PC-9 (cell line): ENCODE results near the gene PCNX1. TPM values are rescaled to one million over a fixed set of nuclear protein-coding genes. Genes with fewer than 3 reads are reported as not detected.

Source experiments
- BruUV-seq: library from RNA; stranded (reverse); fragments of 400-500 nt; replicated peaks from 2 replicates; lab custom pipeline; 2021; lab: Mats Ljungman, UMichigan
- CTCF ChIA-PET: fragments of 300-600 bp; sonication (Branson Sonifier 250); formaldehyde crosslinking; loops from one replicate; lab custom pipeline; 2022; ENCODE audit warnings: antibody characterized with exemption; lab: Charles Lee
- POLR2A ChIA-PET: fragments of 300-600 bp; sonication (Branson Sonifier 250); formaldehyde crosslinking; loops from one replicate; lab custom pipeline; 2022; ENCODE audit warnings: antibody characterized with exemption; ENCODE audit not compliant: unreplicated experiment; lab: Charles Lee
- DNase-seq, 2 experiments: peaks; one replicate each; pipeline versions ENCODE4 v3.0.0 to v3.0.0-alpha.2; 2015 to 2022; ENCODE audit warnings: mixed read lengths in 1 of 2
- H2AFZ ChIP-seq: fragments of 200-600 bp; sonication (generic); 2 replicates; pipeline ENCODE4 v1.8.1; 2017; ENCODE audit warnings: antibody characterized with exemption
- H3F3A ChIP-seq: fragments of 200-600 bp; sonication (generic); 2 replicates; pipeline ENCODE4 v1.8.1; 2017; ENCODE audit warnings: antibody characterized with exemption, mild to moderate bottlenecking, low read depth; ENCODE audit not compliant: insufficient read depth
- H3K27ac ChIP-seq: fragments of 200-600 bp; sonication (generic); 2 replicates; pipeline ENCODE4 v1.6.1; 2016; ENCODE audit warnings: mixed run types
- H3K27me3 ChIP-seq: fragments of 200-600 bp; sonication (generic); 2 replicates; pipeline ENCODE4 v1.6.1; 2016; ENCODE audit warnings: low read depth, mixed run types; ENCODE audit not compliant: insufficient read depth
- H3K36me3 ChIP-seq: fragments of 200-600 bp; sonication (generic); 2 replicates; pipeline ENCODE4 v1.6.1; 2016; ENCODE audit warnings: low read depth, mixed run types
- H3K4me1 ChIP-seq: fragments of 200-600 bp; sonication (generic); replicated peaks from 2 replicates; pipeline ENCODE4 v1.6.1; 2016; ENCODE audit warnings: mixed run types; ENCODE audit not compliant: insufficient read depth
- H3K4me2 ChIP-seq: fragments of 200-600 bp; sonication (generic); 2 replicates; pipeline ENCODE4 v1.6.1; 2017; ENCODE audit warnings: mixed run types
- H3K4me3 ChIP-seq: fragments of 200-600 bp; sonication (generic); 2 replicates; pipeline ENCODE4 v1.6.1; 2016; ENCODE audit warnings: mixed run types
- H3K79me2 ChIP-seq: fragments of 200-600 bp; sonication (generic); 2 replicates; pipeline ENCODE4 v1.6.1; 2017; ENCODE audit warnings: low read depth, mixed run types
- H3K9me2 ChIP-seq: fragments of 200-600 bp; sonication (generic); 2 replicates; pipeline ENCODE4 v1.8.1; 2017; ENCODE audit warnings: mild to moderate bottlenecking; ENCODE audit not compliant: insufficient read depth
- H3K9me3 ChIP-seq: fragments of 200-600 bp; sonication (generic); 2 replicates; pipeline ENCODE4 v1.8.1; 2016; ENCODE audit warnings: low read depth; ENCODE audit not compliant: insufficient read depth
- H4K20me1 ChIP-seq: fragments of 200-600 bp; sonication (generic); 2 replicates; pipeline ENCODE4 v1.8.1; 2017; ENCODE audit not compliant: insufficient read depth
- EZH2 ChIP-seq: fragments of 200-600 bp; sonication (generic); IDR thresholded peaks from 2 replicates; pipeline ENCODE4 v1.8.0; 2017; ENCODE audit warnings: antibody characterized with exemption, low read depth
- intact Hi-C: fragments of 100-400 bp; cut with micrococcal nuclease; formaldehyde crosslinking; loops from one replicate; pipeline ENCODE4 v1.10.0; 2022; ENCODE audit not compliant: unreplicated experiment
- total RNA-seq: library from RNA; stranded (reverse); gene quantifications from 2 replicates; pipeline ENCODE4 v1.2.3, GENCODE V29; 2021
- TF ChIP-seq, protein P1 (sequence below): fragments of 200-600 bp; sonication (generic); conservative IDR thresholded peaks from 2 replicates; pipeline ENCODE4 v1.6.1; 2017; ENCODE audit warnings: mixed run types, antibody characterized with exemption, mild to moderate bottlenecking, moderate library complexity

The PCNX1 gene
- total RNA-seq, 1 experiment from 2014 or later = 37.6 TPM

DNA sequence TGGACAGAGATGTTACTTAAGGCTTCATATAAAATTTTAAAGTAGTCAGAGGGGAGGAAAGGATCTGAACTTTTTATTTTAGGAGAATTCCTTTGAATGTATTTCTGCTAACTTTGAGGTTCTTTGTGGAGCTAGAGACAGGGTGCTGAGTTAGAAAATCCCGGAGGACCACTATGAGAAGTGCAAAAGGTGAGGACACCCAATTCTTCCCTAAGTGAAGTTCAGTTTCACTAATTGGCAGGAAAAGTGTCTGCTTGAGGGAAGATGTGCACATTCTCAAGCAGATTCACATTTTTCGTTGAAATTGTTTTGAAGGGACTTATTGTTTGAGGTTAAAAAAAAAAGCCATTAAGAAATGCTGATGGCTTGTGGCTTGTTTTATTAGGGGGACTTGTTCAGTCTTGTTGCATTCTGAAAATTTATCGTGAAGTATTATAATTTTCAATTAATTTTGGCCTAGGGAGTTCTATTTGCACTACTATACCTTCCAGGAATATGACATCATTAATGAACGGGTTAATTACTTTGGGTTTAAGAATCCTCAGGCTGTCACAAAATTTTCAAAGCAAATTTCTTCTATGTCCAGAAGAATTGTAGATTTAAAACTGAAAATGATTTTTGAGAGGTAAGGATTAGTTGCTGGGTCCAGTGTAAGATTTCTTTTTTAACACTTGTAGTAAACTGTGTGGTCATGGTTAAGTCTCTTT lies 1.8 kb downstream of the PCNX1 start:
- Histone ChIP-seq H3K9me2 (no peaks in the 10 kb centered on the region), H3K9me3 (no peaks in the 10 kb centered on the region), H3K4me2 (peak overlapping the region; percentile 79), H3K27me3 (no peaks in the 10 kb centered on the region), H3K36me3 (no peaks in the 10 kb centered on the region), H3K27ac (no peak overlapping the region), H3K4me1 (peaks cover 15% of the 10 kb centered on the region), H4K20me1 (peaks cover 19% of the 10 kb centered on the region), H2AFZ (peak overlapping the region; percentile 91; the same call in 1 of the 2 replicates), H3K79me2 (peaks cover 60% of the 10 kb centered on the region), H3K4me3 (peak overlapping the region; percentile 68), H3F3A (peaks cover 6% of the 10 kb centered on the region; the same call in 1 of the 2 replicates)
- intact Hi-C loops = loop anchor here (5.0 kb wide), 1 partner anchor 307 kb away; the partner anchor contains the start of gene MED6
- no peak for DNase-seq
- TF ChIP-seq, protein P1, sequence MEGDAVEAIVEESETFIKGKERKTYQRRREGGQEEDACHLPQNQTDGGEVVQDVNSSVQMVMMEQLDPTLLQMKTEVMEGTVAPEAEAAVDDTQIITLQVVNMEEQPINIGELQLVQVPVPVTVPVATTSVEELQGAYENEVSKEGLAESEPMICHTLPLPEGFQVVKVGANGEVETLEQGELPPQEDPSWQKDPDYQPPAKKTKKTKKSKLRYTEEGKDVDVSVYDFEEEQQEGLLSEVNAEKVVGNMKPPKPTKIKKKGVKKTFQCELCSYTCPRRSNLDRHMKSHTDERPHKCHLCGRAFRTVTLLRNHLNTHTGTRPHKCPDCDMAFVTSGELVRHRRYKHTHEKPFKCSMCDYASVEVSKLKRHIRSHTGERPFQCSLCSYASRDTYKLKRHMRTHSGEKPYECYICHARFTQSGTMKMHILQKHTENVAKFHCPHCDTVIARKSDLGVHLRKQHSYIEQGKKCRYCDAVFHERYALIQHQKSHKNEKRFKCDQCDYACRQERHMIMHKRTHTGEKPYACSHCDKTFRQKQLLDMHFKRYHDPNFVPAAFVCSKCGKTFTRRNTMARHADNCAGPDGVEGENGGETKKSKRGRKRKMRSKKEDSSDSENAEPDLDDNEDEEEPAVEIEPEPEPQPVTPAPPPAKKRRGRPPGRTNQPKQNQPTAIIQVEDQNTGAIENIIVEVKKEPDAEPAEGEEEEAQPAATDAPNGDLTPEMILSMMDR = no peak
- TF ChIP-seq EZH2 = no peak
- ChIA-PET CTCF (no interaction called here), POLR2A (no interaction called here)
- BruUV-seq = TSS peak; percentile 58

DNA sequence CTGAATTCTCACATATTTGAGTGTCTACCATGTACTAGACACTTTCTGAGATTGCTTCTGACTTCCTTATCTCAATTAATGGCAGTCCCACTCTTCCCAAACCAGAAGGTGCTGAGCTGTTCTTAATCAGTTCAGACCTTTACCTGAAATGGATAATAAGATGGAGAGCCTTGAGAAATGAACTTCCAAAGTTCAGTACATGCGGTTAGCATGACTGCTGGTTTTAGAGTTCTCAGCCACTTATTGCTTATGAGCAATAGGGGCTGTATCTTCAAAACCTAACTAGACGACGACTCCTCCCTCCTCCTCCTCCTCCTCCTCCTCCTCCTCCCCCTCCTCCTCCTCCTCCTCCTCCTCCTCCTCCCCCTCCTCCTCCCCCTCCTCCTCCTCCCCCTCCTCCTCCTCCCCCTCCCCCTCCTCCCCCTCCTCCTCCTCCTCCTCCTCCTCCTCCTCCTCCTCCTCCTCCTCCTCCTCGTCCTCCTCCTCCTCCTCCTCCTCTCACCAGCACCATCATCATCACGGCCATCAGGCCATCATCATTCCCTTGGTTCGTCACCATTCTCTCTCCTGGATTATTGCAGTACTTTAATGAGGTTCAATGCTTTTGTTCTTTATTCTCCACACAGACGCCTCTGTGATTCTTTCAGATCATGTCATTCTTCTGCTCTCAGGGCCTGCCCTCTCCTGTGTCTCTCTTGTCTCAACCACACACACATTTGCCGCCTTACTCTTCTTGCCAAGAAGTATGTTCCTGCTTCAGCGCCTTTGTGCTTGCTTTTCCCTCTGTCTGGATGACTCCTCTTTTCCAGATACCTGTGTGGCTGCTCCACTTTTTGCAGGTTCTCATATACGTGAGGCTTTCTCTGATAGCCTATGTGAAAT lies 2.7 kb downstream of the PCNX1 start:
- Histone ChIP-seq H3K9me2 (no peaks in the 10 kb centered on the region), H2AFZ (no peak overlapping the region), H3K4me2 (peak overlapping the region; percentile 79), H3K9me3 (no peaks in the 10 kb centered on the region), H3K27me3 (no peaks in the 10 kb centered on the region), H3K79me2 (peaks cover 69% of the 10 kb centered on the region), H3F3A (peaks cover 6% of the 10 kb centered on the region; the same call in 1 of the 2 replicates), H3K4me1 (peaks cover 15% of the 10 kb centered on the region), H3K27ac (no peak overlapping the region), H3K4me3 (0 out of 2 replicates have a peak overlapping the region, but pooled peaks have one; percentile 68), H3K36me3 (no peaks in the 10 kb centered on the region), H4K20me1 (peaks cover 23% of the 10 kb centered on the region)
- TSS peak; percentile 7 for BruUV-seq
- intact Hi-C loops = loop anchor here (5.0 kb wide), 1 partner anchor 308 kb away; the partner anchor contains the start of gene MED6
- TF ChIP-seq, protein P1 = no peak
- DNase-seq = no peak
- ChIA-PET POLR2A (interaction anchor here (0.6 kb wide), 2 partner anchors 22 to 197 kb away, joined by 3 read pairs; no protein-coding TSS in a partner anchor), CTCF (no interaction called here)

DNA sequence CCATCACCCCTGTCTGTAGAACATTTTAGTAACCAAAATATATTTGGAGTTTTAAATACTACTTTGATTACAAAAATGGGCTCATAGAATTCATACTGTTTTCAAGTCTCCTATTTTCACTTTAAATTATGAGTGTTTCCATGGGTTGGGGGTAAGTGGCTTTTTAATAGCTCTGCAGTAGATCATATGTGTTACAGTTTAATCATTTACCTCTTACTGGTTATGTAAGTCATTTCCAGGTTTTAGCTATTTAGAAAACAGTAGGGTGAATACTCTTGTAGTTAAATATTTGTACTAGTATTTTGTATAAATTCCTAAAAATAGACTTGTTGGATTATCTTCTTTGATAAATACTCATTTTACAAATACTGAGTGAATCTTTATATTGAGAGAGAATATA lies 8.2 kb downstream of the PCNX1 start:
- H3K9me3 ChIP-seq = no peaks in the 10 kb centered on the region

More for the DNA sequence above, 8.2 kb downstream of the PCNX1 start:
- Histone ChIP-seq H2AFZ (no peak overlapping the region), H3K27me3 (no peaks in the 10 kb centered on the region), H3F3A (0 out of 2 replicates have a peak, but pooled peaks cover 4% of the 10 kb centered on the region), H3K79me2 (peaks cover 95% of the 10 kb centered on the region), H3K9me2 (no peaks in the 10 kb centered on the region), H3K4me3 (no peak overlapping the region), H3K4me1 (no peaks in the 10 kb centered on the region), H4K20me1 (peaks cover 8% of the 10 kb centered on the region; the same call in 1 of the 2 replicates), H3K4me2 (no peak overlapping the region), H3K36me3 (no peaks in the 10 kb centered on the region), H3K27ac (no peak overlapping the region)
- CTCF ChIA-PET = no interaction called here
- intact Hi-C loops = no loop called here
- DNase-seq = no peak
- BruUV-seq = no TSS peak
- no peak for TF ChIP-seq EZH2
- TF ChIP-seq, protein P1 = no peak
- POLR2A ChIA-PET = no interaction called here
